Activated T-cell treated with anti-CD3 and anti-CD28 coated beads, Interleukin-2, amount 50 U/mL, for 24 hours (primary cell): ENCODE measurements around the gene OR52A5.
"Not testable (repeated sequence)": the region's sequence is repeated elsewhere in the genome, so short reads cannot be mapped to it uniquely, and the experiment has no call there.

Source experiments
- DNase-seq: peaks from one replicate; pipeline ENCODE4 v3.0.0-alpha.2; 2020
- H3K27ac Mint-ChIP-seq: 2 replicates; pipeline ENCODE4 v1.8.0; 2020; ENCODE audit warnings: mild to moderate bottlenecking, mixed read lengths
- H3K27me3 Mint-ChIP-seq: 2 replicates; pipeline ENCODE4 v1.8.0; 2020; ENCODE audit warnings: mixed read lengths
- H3K36me3 Mint-ChIP-seq: 2 replicates; pipeline ENCODE4 v1.8.0; 2020; ENCODE audit warnings: low read depth, mixed read lengths
- H3K4me1 Mint-ChIP-seq: 2 replicates; pipeline ENCODE4 v1.8.0; 2020; ENCODE audit warnings: low read depth, mixed read lengths
- H3K4me3 Mint-ChIP-seq: 2 replicates; pipeline ENCODE4 v1.8.0; 2020; ENCODE audit warnings: mild to moderate bottlenecking, moderate library complexity, mixed read lengths
- H3K9me3 Mint-ChIP-seq: 2 replicates; pipeline ENCODE4 v1.8.0; 2020; ENCODE audit warnings: mixed read lengths

Gene OR52A5

DNA sequence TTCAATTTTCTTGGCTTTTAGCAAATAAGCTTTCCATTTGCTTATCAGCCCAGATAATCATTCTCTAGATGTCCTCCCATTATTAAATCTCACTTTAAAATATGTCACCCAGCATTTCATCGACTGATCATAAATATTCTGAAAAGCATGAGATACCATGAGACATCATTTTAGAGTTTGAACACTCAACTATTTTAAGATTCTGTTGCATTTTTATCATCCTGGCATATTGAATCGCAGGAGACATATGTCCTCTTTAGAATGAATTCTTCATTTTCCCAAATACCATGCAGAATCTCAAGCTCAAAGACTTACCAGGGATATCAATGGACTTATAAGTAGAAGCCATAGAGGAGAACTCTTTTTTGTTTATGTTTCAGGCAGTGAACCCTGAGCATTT is at the start of gene OR52A5:
Gene OR52A5 (minus strand): TSS at position 361 of the 400 bp plus-strand sequence. CDS start 5,714 bp downstream, outside the sequence.
- Mint-ChIP-seq H3K27me3 (peaks cover 5% of the 10 kb centered on the region), H3K4me3 (no peak within 1 kb of the TSS), H3K4me1 (no peaks in the 10 kb centered on the region), H3K27ac (no peak within 1 kb of the TSS), H3K36me3 (no peaks in the 10 kb centered on the region), H3K9me3 (no peaks in the 10 kb centered on the region)
- DNase-seq, result no peak

DNA sequence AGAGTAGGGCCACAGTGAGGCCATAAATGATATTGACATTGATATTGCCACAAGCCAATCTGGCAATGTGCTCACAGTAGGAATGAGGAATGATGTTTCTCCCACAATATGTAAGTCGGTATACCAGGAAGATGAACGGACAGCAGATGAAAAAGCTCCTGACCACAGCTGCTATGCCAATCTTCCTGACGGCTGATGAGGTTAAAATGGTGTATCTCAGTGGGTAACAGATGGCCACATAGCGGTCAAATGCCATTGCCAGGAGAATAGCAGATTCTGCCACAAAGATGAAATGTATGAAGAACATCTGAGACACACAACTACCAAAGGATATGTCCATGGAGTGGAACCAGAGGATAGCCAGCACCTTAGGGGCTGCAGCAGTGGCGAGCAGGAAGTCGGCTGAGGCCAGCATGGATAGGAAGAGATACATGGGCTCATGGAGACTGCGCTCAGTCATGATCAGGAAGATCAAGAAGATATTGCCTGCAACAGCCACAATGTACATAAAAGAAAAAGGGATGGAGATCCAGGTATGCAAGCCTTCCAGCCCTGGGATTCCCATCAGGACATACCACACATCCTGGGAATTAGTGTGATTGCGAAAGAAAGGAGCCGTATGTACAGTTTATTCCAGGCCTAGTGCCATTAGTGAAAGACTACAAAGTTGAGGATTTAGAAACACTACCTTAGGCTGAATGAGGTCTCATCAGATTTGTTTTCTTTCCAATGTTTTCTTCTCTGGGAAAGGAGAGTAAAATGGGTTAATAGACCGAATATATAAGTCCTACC is 40.1 kb upstream of the OR52A5 start:
- Mint-ChIP-seq H3K27ac (no peak overlapping the region), H3K9me3 (no peaks in the 10 kb centered on the region), H3K4me3 (no peak overlapping the region), H3K4me1 (no peaks in the 10 kb centered on the region), H3K27me3 (peaks cover 2% of the 10 kb centered on the region), H3K36me3 (no peaks in the 10 kb centered on the region)
- no peak for DNase-seq

DNA sequence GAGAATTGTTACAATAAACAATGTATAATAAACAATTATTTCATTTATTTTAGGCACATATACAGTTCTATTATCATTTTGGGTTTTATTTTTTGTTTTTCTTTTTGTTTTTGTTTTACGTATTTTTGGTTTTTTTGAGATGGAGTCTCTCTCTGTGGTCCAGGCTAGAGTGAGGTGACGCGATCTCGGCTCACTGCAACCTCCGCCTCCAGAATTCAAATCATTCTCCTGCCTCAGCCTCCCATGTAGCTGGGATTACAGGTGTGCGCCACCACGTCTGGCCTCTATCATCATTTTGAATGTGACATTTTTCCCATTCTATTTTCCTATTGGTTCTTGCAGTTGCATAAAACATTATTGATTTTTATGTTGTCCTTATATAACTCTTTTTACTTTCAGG is 36.8 kb upstream of the OR52A5 start:
- no peak for DNase-seq
- H3K27me3 Mint-ChIP-seq, result no peaks in the 10 kb centered on the region
- H3K36me3 Mint-ChIP-seq, result no peaks in the 10 kb centered on the region
- no peaks in the 10 kb centered on the region for H3K9me3 Mint-ChIP-seq
- H3K27ac Mint-ChIP-seq, result no peak overlapping the region
- no peaks in the 10 kb centered on the region for H3K4me1 Mint-ChIP-seq
- no peak overlapping the region for H3K4me3 Mint-ChIP-seq

DNA sequence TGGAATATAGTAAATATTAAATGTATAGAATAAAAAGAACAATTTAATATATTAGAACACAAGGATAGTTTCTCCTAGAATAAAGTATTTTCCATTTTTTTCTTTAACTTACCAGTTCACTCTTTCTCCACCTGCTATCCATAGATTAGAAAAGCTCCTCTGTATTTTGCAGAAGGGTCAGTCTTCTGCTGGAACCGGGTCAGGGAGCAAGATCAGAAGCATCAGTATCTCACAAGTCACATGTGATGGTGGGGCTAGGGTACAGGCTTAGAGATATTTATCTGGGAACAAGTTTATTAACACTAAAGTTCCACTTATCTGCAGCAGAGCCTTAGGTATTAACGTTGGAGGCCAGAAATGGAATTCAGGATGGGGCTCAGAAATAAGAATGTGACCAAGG is 33.7 kb upstream of the OR52A5 start:
- no peak for DNase-seq
- no peaks in the 10 kb centered on the region for H3K36me3 Mint-ChIP-seq
- no peaks in the 10 kb centered on the region for H3K9me3 Mint-ChIP-seq
- H3K4me3 Mint-ChIP-seq, result no peak overlapping the region
- H3K27ac Mint-ChIP-seq, result no peak overlapping the region
- H3K4me1 Mint-ChIP-seq, result no peaks in the 10 kb centered on the region
- H3K27me3 Mint-ChIP-seq, result no peaks in the 10 kb centered on the region

DNA sequence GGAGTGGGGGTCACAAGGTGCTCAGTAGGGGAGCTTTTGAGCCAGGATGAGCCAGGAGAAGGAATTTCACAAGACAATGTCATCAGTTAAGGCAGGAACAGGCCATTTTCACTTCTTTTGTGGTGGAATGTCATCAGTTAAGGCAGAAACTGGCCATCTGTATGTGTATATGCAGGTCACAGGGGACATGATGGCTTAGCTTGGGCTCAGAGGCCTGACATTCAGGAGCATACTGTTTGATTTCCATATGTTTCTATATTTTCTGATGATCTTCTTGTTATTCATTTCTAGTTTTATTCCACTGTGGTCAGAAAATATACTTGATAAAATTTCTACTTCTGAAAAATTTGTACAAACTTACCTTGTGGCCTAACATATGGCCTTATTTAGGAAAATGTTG is 27.7 kb upstream of the OR52A5 start:
- H3K9me3 Mint-ChIP-seq, H3K4me3 Mint-ChIP-seq, H3K27ac Mint-ChIP-seq: not testable (repeated sequence)

DNA sequence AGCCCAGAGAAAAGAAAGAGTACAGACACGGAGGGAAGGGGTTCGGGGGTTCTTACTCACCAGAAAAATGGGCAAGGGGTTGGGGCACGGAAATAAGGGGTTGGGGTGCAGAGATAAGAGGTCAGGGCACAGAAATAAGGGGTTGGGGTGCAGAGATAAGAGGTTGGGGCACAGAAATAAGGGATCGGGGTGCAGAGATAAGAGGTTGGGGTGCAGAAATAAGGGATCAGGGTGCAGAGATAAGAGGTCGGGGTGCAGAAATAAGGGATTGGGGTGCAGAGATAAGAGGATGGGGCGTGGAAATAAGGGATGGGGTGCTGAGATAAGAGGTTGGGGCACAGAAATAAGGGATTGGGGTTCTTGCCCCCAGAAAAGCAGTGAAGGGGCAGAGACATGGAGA is 26.7 kb upstream of the OR52A5 start:
- not testable (repeated sequence) for H3K4me1 Mint-ChIP-seq, H3K27ac Mint-ChIP-seq, DNase-seq, H3K27me3 Mint-ChIP-seq, H3K4me3 Mint-ChIP-seq, H3K9me3 Mint-ChIP-seq, H3K36me3 Mint-ChIP-seq

More for the DNA sequence above, 27.7 kb upstream of the OR52A5 start:
- DNase-seq, H3K27me3 Mint-ChIP-seq, H3K36me3 Mint-ChIP-seq, H3K4me1 Mint-ChIP-seq: not testable (repeated sequence)

DNA sequence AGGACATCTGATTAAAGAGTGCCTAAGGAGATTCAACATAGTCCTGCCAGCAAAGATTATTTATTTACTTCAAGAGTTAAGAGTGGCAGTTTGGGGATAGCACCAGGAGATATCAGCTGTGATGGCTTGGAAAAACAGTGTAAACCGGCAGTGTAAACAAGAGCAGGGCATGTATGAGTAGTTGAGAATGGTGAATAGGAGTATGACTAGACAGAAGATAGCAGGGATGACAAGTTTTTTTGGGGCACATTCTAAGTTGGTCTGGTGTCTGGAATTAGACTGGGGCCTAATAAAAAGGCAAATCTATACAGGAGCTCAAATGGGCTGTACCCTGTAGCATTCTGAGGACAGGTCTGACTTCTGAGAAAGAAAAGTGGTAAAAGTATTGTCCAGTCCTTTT is 22.9 kb upstream of the OR52A5 start:
- H3K4me1 Mint-ChIP-seq, DNase-seq, H3K9me3 Mint-ChIP-seq, H3K36me3 Mint-ChIP-seq, H3K27ac Mint-ChIP-seq, H3K27me3 Mint-ChIP-seq, H3K4me3 Mint-ChIP-seq: not testable (repeated sequence)

DNA sequence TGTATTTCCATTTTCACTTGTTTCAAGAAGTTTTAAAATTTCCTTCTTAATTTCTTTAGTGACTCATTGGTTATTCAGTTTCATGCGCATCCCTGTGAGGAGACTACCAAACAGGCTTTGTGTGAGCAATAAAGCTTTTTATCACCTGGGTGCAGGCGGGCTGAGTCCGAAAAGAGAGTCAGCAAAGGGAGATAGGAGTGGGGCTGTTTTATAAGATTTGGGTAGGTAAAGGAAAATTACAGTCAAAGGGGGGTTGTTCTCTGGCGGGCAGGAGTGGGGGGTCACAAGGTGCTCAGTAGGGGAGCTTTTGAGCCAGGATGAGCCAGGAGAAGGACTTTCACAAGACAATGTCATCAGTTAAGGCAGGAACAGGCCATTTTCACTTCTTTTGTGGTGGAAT is 22.1 kb upstream of the OR52A5 start:
- not testable (repeated sequence) for H3K4me1 Mint-ChIP-seq, DNase-seq, H3K4me3 Mint-ChIP-seq, H3K36me3 Mint-ChIP-seq, H3K27ac Mint-ChIP-seq, H3K9me3 Mint-ChIP-seq, H3K27me3 Mint-ChIP-seq

DNA sequence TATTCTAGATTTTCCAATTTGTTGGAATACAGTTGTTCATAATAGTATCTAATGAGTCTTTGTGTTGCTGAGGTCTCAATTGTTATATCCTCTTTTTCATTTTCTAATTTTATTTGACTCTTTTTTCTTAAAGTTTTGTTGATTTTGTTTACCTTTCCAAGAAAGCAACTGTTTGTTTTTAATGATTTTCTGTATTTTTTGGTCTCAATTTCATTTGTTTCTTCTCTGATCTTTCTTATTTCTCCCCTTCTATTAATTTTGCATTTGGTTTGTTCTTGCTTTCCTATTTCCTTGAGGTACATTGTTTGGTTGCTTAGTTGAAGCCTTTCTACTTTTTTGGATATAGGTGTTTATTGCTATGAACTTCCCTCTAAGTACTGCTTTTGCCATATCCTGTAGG is 21.6 kb upstream of the OR52A5 start:
- no peaks in the 10 kb centered on the region for H3K36me3 Mint-ChIP-seq
- no peak overlapping the region for H3K4me3 Mint-ChIP-seq
- H3K9me3 Mint-ChIP-seq, result no peaks in the 10 kb centered on the region
- no peak overlapping the region for H3K27ac Mint-ChIP-seq
- no peaks in the 10 kb centered on the region for H3K4me1 Mint-ChIP-seq
- DNase-seq, result no peak
- H3K27me3 Mint-ChIP-seq, result peaks cover 3% of the 10 kb centered on the region

DNA sequence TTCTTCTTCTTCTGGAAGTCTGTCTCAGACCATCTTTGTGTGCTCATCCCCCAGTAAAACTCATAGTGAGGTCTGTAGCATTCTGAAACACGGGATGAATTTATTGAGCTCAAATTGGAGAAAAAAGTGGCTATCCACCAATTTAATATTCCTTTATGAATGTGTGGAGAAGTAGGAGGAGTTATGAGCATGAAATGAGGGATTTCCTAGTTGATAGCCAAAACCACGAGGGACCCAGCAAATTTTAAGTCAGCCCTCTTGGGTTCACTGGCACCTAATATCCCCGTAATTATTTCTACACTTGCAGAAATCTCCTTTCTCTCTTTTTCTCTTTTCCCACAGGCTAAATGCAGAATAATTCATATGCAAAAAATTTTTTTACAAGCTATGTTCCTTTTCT is 16.5 kb upstream of the OR52A5 start, which contains the start of gene OR52A1:
Gene OR52A1 (minus strand): TSS at position 101 of the 400 bp plus-strand sequence. CDS start 2,388 bp downstream, outside the sequence.
- no peaks in the 10 kb centered on the region for H3K4me1 Mint-ChIP-seq
- no peak within 1 kb of the TSS for H3K4me3 Mint-ChIP-seq
- H3K27ac Mint-ChIP-seq, result no peak within 1 kb of the TSS
- DNase-seq, result no peak
- no peaks in the 10 kb centered on the region for H3K9me3 Mint-ChIP-seq
- H3K27me3 Mint-ChIP-seq, result no peaks in the 10 kb centered on the region
- no peaks in the 10 kb centered on the region for H3K36me3 Mint-ChIP-seq

DNA sequence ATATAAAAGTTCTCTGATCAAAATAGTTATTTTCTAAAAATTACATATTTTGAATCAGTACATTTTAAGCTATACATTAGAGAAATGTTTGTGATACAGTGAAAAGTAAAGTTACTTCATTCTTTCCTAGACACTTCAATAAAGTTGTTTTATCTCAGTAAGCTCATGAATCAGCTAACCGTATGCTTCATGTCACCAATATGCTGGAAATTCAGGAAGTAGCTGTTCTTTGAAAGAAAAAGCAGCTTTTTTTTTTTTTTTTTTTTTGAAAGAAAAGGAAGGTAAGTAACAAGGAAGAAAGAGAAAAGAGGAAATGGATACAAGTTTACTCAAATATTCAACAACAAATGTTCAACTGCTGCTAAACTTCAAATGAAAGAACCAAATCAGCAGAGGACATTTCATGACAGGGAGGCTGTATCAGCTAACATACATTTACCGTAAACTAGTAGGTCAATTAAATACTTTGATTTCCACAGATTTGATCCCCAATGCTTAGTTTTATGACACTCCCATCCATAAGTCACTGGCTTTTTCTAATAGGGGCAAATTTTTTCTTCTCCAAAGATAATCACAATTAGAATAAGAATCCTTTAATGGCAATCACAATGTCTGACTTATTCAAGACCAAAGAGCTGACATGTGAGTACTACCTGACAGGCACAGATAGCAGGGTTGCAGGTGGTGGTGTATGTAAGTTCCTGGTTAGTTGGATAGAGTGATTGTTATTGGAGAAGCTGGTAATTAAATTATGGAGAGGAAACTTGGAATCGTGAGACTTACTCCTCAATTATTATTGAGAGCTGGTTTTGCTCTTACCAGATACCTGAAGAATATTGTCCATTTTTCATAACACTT is 15.6 kb upstream of the OR52A5 start:
- Mint-ChIP-seq H3K4me1 (no peaks in the 10 kb centered on the region), H3K27ac (no peak overlapping the region), H3K27me3 (no peaks in the 10 kb centered on the region), H3K36me3 (no peaks in the 10 kb centered on the region), H3K9me3 (no peaks in the 10 kb centered on the region), H3K4me3 (no peak overlapping the region)
- DNase-seq, result no peak

DNA sequence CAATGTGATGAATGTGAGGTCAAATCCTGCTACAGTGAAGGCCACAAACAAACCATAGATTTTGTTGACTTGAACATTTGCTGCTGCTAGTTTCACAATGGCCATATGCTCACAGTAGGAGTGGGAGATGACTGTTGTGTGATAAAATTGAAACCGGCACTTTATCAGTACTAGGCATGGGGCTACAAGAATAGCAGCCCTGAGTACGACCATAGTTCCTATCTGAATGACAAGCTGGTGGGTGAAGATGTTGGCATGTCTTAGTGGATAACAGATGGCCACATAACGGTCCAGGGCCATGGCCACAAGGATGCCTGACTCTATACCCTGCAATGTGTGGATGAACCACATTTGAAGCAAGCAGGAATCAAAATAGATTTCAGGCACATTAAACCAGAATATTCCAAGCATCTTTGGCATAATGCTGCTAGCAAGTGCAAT is 13.6 kb upstream of the OR52A5 start:
- no peak for DNase-seq
- Mint-ChIP-seq H3K4me1 (no peaks in the 10 kb centered on the region), H3K36me3 (no peaks in the 10 kb centered on the region), H3K27ac (no peak overlapping the region), H3K27me3 (no peaks in the 10 kb centered on the region), H3K4me3 (no peak overlapping the region), H3K9me3 (no peaks in the 10 kb centered on the region)

DNA sequence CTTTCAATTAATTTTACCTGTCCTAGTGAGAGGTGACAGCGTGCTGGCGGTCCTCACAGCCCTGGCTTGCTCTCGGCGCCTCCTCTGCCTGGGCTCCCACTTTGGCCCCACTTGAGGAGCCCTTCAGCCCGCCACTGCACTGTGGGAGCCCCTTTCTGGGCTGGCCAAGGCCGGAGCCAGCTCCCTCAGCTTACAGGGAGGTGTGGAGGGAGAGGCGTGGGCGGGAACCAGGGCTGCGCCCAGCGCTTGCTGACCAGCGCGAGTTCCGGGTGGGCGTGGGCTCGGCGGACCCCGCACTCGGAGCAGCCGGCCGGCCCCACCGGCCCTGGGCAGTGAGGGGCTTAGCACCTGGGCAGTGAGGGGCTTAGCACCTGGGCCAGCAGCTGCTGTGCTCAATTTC is 6.0 kb upstream of the OR52A5 start:
- H3K4me1 Mint-ChIP-seq, DNase-seq, H3K27ac Mint-ChIP-seq, H3K36me3 Mint-ChIP-seq, H3K27me3 Mint-ChIP-seq, H3K4me3 Mint-ChIP-seq, H3K9me3 Mint-ChIP-seq: not testable (repeated sequence)

DNA sequence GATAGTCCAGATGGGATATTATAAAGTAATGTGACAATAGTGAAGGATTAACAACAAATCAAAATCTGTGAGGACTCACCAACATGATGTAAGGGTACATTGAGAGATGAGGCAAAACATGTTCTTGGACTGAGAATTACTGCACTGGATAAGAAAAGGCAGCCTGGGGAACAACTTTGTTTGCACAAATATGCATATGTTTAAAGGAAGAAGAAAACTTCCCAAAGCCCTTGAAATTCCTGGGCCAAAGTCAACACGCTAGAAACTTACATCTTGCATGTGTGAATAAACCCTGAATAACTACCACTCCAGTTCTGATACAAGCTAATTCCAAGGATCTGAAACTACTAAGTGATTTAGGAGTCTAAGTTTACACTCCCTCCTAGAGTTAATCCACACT is 1.1 kb downstream of the OR52A5 start:
- Mint-ChIP-seq H3K36me3 (no peaks in the 10 kb centered on the region), H3K27me3 (peaks cover 5% of the 10 kb centered on the region), H3K27ac (no peak overlapping the region), H3K4me3 (no peak overlapping the region), H3K9me3 (no peaks in the 10 kb centered on the region), H3K4me1 (no peaks in the 10 kb centered on the region)
- DNase-seq, result no peak

DNA sequence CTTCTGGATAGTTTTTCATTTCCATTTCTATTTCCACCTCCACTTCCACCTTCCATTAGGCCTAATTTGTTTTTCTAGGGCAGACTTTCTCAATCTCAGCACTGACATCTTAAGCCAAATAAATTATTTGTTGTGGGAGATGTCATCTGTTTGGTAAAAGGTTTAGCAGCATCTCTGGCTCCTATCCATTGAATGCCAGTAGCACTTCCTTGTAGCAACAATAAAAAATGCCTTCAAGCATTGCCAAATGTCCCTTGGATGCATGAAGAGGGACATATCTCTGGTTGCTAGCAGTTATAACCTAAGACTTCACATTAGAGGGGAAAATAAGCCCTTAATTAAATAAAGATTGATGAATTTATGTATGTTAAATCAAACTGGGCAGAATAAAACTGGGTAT is 1.9 kb downstream of the OR52A5 start:
- Mint-ChIP-seq H3K27me3 (peaks cover 5% of the 10 kb centered on the region), H3K27ac (no peak overlapping the region), H3K4me3 (no peak overlapping the region), H3K36me3 (no peaks in the 10 kb centered on the region), H3K4me1 (no peaks in the 10 kb centered on the region), H3K9me3 (no peaks in the 10 kb centered on the region)
- DNase-seq, result no peak
